Vagina (tissue), 2 donors: ENCODE data around the gene FBLN1. TPM values are rescaled to one million over a fixed set of nuclear protein-coding genes. Genes with fewer than 3 reads are reported as not detected.

ENCODE experiments used
- DNase-seq, 2 donors: peaks; one replicate each; pipeline ENCODE4 v3.0.0-alpha.2; 2017; ENCODE audit errors: extremely low spot score in 2 of 2
- H3K27ac ChIP-seq: fragments of 200-600 bp; sonication (generic); one replicate; pipeline ENCODE4 v1.5.1; 2019
- H3K27me3 ChIP-seq: fragments of 200-600 bp; sonication (generic); one replicate; pipeline ENCODE4 v1.5.1; 2019
- H3K36me3 ChIP-seq, 2 donors: fragments of 200-600 bp; sonication (generic); one replicate each; pipeline ENCODE4 v1.5.1; 2017 to 2019
- H3K4me1 ChIP-seq: fragments of 200-600 bp; sonication (generic); one replicate; pipeline ENCODE4 v1.5.1; 2019
- H3K4me3 ChIP-seq, 2 donors: fragments of 200-600 bp; sonication (generic); 1 replicate in 1 of 2; 2 replicates in 1 of 2; pipeline ENCODE4 v1.5.1; 2016 to 2019
- H3K9me3 ChIP-seq: fragments of 200-600 bp; sonication (generic); one replicate; pipeline ENCODE4 v1.5.1; 2019
- POLR2A ChIP-seq, 2 donors: fragments of 450-650 bp; IDR thresholded peaks; one replicate each; pipeline ENCODE4 v1.6.1; 2017; ENCODE audit warnings: antibody characterized with exemption in 2 of 2, mild to moderate bottlenecking in 2 of 2, moderate library complexity in 2 of 2
- POLR2AphosphoS5 ChIP-seq, 2 donors: sonication (generic); formaldehyde crosslinking; IDR thresholded peaks; one replicate each; pipeline ENCODE4 v1.9.0; 2017; ENCODE audit warnings: antibody characterized with exemption in 2 of 2, mild to moderate bottlenecking in 2 of 2, low read depth in 1 of 2; ENCODE audit not compliant: insufficient read depth in 1 of 2
- intact Hi-C: fragments of 100-400 bp; cut with DNase I; formaldehyde crosslinking; loops from one replicate; pipeline ENCODE4 v1.15.1; 2023
- total RNA-seq: library from RNA; depleted of rRNA; stranded (reverse); fragments of >200 nt; gene quantifications from one replicate; pipeline ENCODE4 v1.2.3, GENCODE V29; 2016
- TF ChIP-seq, protein P1 (sequence below), 3 experiments: fragments of 450-650 bp in 2 of 3; fragments of 200-600 bp in 1 of 3; sonication (generic) in 1 of 3; IDR thresholded peaks; one replicate each; pipeline ENCODE4 v1.5.1; 2017 to 2019; ENCODE audit warnings: antibody characterized with exemption in 3 of 3, mild to moderate bottlenecking in 2 of 3, moderate library complexity in 2 of 3

Gene FBLN1
- total RNA-seq, 1 donor from 2014 or later, result 1,019 TPM

DNA sequence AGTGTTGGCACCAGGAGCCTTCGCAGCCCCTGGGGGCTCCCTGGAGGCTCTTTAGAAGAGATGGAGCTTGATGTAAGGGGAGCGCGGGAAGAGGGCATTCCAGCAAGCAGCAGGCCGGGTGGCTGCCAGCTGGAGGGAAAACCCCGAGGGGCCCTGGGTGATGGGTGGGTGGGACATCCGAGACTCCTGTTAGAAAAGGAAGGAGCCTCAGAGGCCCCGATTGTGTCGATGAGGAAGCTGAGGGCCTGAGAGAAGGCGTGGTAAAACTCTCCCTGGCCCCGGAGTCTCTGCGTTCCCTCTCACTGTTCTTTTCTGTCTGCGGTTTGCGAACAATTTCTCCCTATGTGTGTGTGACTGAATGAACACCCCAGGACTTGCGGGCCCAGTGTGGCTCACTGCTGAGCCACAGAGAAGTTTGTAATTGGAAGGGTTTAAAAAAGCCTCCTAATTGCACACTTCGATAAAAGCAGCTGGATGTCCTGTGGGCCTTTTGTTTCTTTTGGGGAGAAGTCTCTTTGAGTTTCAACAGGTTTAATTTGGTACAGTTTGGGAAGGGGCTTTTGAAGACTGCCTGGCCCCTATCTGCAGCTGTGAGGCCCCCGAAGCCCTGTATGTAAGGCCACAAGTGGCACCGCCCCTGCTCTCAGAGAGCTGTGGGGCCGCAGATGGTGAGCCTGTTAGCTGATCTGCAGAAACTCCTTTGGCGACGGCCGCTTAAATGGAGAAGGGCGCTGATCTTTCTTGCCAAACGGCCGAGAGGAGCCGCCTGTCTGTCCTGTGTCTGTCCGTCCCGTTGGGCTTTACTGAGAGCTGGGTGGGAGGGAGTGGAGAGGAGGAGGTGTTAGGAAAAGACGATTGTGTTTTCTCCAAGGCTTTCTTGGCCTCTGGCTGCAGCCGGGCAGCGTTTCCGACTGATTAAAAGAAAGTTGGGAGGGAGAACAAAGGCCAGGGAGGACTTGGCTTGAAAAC lies 2.0 kb downstream of the FBLN1 start:
- Histone ChIP-seq H3K9me3 (no peaks in the 10 kb centered on the region), H3K27ac (peak overlapping the region; percentile 92), H3K36me3 (no peaks in the 10 kb centered on the region), H3K4me3 (peak overlapping the region; percentile 75 to 82), H3K27me3 (no peaks in the 10 kb centered on the region), H3K4me1 (peaks cover 74% of the 10 kb centered on the region)
- no peak for DNase-seq
- intact Hi-C loops, result loop anchor here (5.0 kb wide), 2 partner anchors 48 to 52 kb away; no protein-coding TSS in a partner anchor
- TF ChIP-seq POLR2AphosphoS5 (IDR thresholded peaks at IDR 0.05; ENCODE audit: insufficient read depth in 1 of 2, low read depth in 1 of 2), result peak in 1 of 2 donors; percentile 24
- TF ChIP-seq, protein P1, sequence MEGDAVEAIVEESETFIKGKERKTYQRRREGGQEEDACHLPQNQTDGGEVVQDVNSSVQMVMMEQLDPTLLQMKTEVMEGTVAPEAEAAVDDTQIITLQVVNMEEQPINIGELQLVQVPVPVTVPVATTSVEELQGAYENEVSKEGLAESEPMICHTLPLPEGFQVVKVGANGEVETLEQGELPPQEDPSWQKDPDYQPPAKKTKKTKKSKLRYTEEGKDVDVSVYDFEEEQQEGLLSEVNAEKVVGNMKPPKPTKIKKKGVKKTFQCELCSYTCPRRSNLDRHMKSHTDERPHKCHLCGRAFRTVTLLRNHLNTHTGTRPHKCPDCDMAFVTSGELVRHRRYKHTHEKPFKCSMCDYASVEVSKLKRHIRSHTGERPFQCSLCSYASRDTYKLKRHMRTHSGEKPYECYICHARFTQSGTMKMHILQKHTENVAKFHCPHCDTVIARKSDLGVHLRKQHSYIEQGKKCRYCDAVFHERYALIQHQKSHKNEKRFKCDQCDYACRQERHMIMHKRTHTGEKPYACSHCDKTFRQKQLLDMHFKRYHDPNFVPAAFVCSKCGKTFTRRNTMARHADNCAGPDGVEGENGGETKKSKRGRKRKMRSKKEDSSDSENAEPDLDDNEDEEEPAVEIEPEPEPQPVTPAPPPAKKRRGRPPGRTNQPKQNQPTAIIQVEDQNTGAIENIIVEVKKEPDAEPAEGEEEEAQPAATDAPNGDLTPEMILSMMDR (IDR thresholded peaks at IDR 0.05), result no peak

DNA sequence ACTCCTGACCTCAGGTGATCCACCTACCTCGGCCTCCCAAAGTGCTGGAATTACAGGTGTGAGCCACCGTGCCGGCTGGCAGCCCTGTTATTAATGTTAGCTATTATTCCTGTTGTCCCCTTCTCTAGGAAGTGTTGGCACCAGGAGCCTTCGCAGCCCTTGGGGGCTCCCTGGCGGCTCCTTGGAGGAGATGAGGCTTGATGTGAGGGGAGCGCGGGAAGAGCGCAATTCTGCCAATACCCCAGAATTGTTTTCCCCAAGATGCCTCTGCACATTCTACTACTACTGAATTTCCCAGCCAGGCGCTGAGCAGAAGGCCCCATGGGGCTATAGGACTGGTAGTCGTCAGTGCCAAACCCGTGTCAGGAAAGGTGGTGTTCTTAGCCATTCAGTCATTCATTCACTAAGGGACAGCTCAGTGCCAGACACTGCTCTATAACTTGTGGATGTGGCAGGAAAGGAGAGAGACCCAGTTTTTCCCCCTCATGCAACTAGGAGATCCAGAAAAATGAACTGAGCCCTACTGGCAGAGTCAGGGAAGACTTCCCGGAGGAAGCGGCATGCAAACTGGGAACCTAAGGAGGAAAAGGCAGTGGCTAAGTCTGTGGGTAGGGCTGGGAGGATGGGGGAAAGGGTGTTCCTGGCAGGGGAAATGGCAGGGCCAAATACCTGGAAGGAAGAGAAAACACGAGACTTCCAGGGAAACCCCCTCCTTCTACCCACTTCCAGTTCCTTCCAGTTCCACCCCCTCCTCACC lies 3.5 kb downstream of the FBLN1 start:
- intact Hi-C loops, result loop anchor here (5.0 kb wide), 1 partner anchor 46 kb away; no protein-coding TSS in a partner anchor
- Histone ChIP-seq H3K27ac (peak overlapping the region; percentile 92), H3K4me3 (peak overlapping the region; percentile 75 to 82), H3K27me3 (no peaks in the 10 kb centered on the region), H3K36me3 (no peaks in the 10 kb centered on the region), H3K9me3 (no peaks in the 10 kb centered on the region), H3K4me1 (peaks cover 66% of the 10 kb centered on the region)
- TF ChIP-seq POLR2AphosphoS5 (IDR thresholded peaks at IDR 0.05; ENCODE audit: insufficient read depth in 1 of 2, low read depth in 1 of 2) (no peak), POLR2A (IDR thresholded peaks at IDR 0.05) (no peak)
- TF ChIP-seq, protein P1 (IDR thresholded peaks at IDR 0.05), result no peak
- DNase-seq, result no peak

DNA sequence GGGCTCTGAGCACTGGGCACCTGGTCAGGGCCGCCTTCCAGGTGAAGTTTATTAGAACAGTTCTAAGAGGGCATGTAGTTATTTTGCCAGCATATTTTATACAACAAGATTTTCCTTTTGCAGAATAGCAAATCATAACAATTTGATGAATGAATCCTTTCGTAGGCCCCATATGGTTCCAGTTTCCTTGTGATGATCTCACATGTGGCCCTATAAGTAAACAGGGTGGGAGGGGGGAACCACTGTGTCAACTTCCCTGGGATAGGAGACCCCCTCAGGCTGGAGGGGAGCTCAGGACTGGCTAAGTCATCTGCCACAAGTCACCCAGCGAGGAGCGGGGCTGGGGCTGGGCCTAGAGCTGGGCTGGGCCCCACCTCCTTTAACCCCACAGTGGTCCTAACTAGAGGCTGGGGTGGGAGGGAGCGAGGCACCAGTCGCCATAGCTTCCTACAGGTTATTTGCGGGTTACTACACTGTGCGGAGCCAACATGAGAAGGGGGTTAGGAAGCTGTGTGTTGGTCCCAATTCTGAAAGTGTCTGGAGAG lies 4.2 kb downstream of the FBLN1 start:
- Histone ChIP-seq H3K4me3 (peak overlapping the region; percentile 75 to 82), H3K27me3 (no peaks in the 10 kb centered on the region), H3K36me3 (no peaks in the 10 kb centered on the region), H3K4me1 (peaks cover 73% of the 10 kb centered on the region), H3K9me3 (no peaks in the 10 kb centered on the region), H3K27ac (peak overlapping the region; percentile 92)
- DNase-seq, result no peak
- intact Hi-C loops, result loop anchor here (5.0 kb wide), 1 partner anchor 45 kb away; no protein-coding TSS in a partner anchor
- TF ChIP-seq, protein P1 (IDR thresholded peaks at IDR 0.05), result no peak
- TF ChIP-seq POLR2AphosphoS5 (IDR thresholded peaks at IDR 0.05; ENCODE audit: insufficient read depth in 1 of 2, low read depth in 1 of 2), result peak in 1 of 2 donors; percentile 12

DNA sequence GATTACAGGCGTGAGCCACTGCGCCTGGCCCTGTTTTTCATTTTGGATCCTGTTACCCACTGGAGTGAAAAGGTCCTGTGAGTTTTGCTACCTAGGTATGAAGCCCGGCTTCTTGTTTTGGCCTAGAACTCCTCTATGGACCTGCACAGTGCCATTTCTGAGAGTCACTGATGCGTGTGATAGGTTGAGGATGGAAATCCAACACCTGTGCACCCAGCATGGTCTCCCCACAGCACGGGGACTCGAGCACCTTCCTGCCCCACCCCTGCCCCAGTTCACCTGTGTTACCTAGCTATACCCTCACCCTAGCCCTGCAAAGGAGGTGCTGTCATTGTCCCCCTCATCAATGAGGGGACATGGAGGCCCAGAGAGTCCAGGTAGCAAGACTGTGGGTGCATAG lies 5.1 kb downstream of the FBLN1 start:
- peaks cover 81% of the 10 kb centered on the region for H3K4me1 ChIP-seq
- H3K27ac ChIP-seq, result peak overlapping the region; percentile 92
- TF ChIP-seq, protein P1 (IDR thresholded peaks at IDR 0.05), result no peak
- TF ChIP-seq POLR2AphosphoS5 (IDR thresholded peaks at IDR 0.05; ENCODE audit: insufficient read depth in 1 of 2, low read depth in 1 of 2) (no peak), POLR2A (IDR thresholded peaks at IDR 0.05) (no peak)
- peak overlapping the region; percentile 75 to 82 for H3K4me3 ChIP-seq
- H3K9me3 ChIP-seq, result no peaks in the 10 kb centered on the region
- H3K27me3 ChIP-seq, result no peaks in the 10 kb centered on the region
- no peak for DNase-seq
- intact Hi-C loops, result loop anchor here (5.0 kb wide), 1 partner anchor 45 kb away; no protein-coding TSS in a partner anchor
- no peaks in the 10 kb centered on the region for H3K36me3 ChIP-seq
